DLD1 (cell line): ENCODE measurements around the gene TMCO6.

ENCODE experiments used
- in situ Hi-C: cut with HindIII; loops from 2 replicates; pipeline ENCODE4 v1.10.0; 2017; ENCODE audit warnings: low sequenced_read_pairs

Gene TMCO6

GRCh38 chr5:140672455-140673186, 33.4 kb downstream of the TMCO6 start:
- in situ Hi-C loops, result no loop called here

- in situ Hi-C loops, result no loop called here
These were observed 34.1 kb downstream of the TMCO6 start, which contains the start of gene DND1 for GRCh38 chr5:140673187-140673976. Gene DND1, minus strand, starts transcription at chr5:140673576. Its CDS starts 34 bp downstream, at chr5:140673542.

GRCh38 chr5:140674211-140674610, 35.0 kb downstream of the TMCO6 start:
- in situ Hi-C loops, result no loop called here

GRCh38 chr5:140674629-140675028, 35.4 kb downstream of the TMCO6 start:
- in situ Hi-C loops, result no loop called here

- in situ Hi-C loops, result no loop called here
These were observed 38.7 kb downstream of the TMCO6 start for GRCh38 chr5:140677947-140678346.

GRCh38 chr5:140678993-140679392, 39.7 kb downstream of the TMCO6 start:
- in situ Hi-C loops, result no loop called here

GRCh38 chr5:140690376-140690932, 51.2 kb downstream of the TMCO6 start:
- in situ Hi-C loops, result no loop called here

GRCh38 chr5:140690941-140691924, 52.0 kb downstream of the TMCO6 start, which contains the start of the genes HARS1 and HARS2:
Gene HARS1, minus strand, starts transcription at chr5:140691370. Its CDS starts 66 bp downstream, at chr5:140691304.
Gene HARS2, plus strand, starts transcription at chr5:140691455. Its CDS starts 194 bp downstream, at chr5:140691649.
- in situ Hi-C loops, result no loop called here

GRCh38 chr5:140694276-140694675, 55.0 kb downstream of the TMCO6 start:
- in situ Hi-C loops, result no loop called here
